Left lobe of liver (tissue), 2 donors: Measurements from ENCODE around the gene TDRD10. TPM values are rescaled to one million over a fixed set of nuclear protein-coding genes. Genes with fewer than 3 reads are reported as not detected.
"Not testable (repeated sequence)": the region's sequence is repeated elsewhere in the genome, so short reads cannot be mapped to it uniquely, and the experiment has no call there.

Experiments used
- ATAC-seq: fragments of 200-7000 bp; cut with Tn5 transposase; one replicate; pipeline ENCODE4 v1.9.1; 2020; ENCODE audit warnings: mild to moderate bottlenecking, moderate library complexity
- DNase-seq: peaks from one replicate; pipeline ENCODE4 v3.0.0-alpha.2; 2020; ENCODE audit warnings: low spot score
- total RNA-seq: library from RNA; stranded (reverse); gene quantifications from one replicate; pipeline ENCODE4 v1.2.1, GENCODE V29; 2021
- donor health status: DM: no; HTN: no; CAD: no; lungs with moderate emphysema.
- donor health status: DM: no; HTN: yes; CAD: no.

TDRD10 gene
- total RNA-seq, 1 donor from 2014 or later = 2.2 TPM

GRCh38 chr1:154478639-154479038 is 23.4 kb upstream of the TDRD10 start:
- ATAC-seq = no peak
- no peak for DNase-seq

GRCh38 chr1:154479764-154480421 is 22.1 kb upstream of the TDRD10 start:
- DNase-seq = peak; percentile 62
- peak; percentile 96 for ATAC-seq

GRCh38 chr1:154481053-154481452 is 21.0 kb upstream of the TDRD10 start:
- DNase-seq = no peak
- no peak for ATAC-seq

- no peak for ATAC-seq
- DNase-seq = no peak
These were observed 17.8 kb upstream of the TDRD10 start for GRCh38 chr1:154483941-154484803.

- DNase-seq (no peak), ATAC-seq (peak; percentile 51)
These were observed 16.9 kb upstream of the TDRD10 start for GRCh38 chr1:154485106-154485505.

- peak; percentile 87 for ATAC-seq
- peak; percentile 58 for DNase-seq
These were observed 16.0 kb upstream of the TDRD10 start for GRCh38 chr1:154485910-154486496.

- not testable (repeated sequence) for ATAC-seq, DNase-seq
These were observed 15.3 kb upstream of the TDRD10 start for GRCh38 chr1:154486756-154487155.

GRCh38 chr1:154488922-154489321 is 13.1 kb upstream of the TDRD10 start:
- no peak for ATAC-seq

GRCh38 chr1:154489695-154490274 is 12.2 kb upstream of the TDRD10 start:
- no peak for DNase-seq

More at GRCh38 chr1:154488922-154489321, 13.1 kb upstream of the TDRD10 start:
- DNase-seq = no peak

GRCh38 chr1:154490317-154490716 is 11.7 kb upstream of the TDRD10 start:
- peak; percentile 12 for ATAC-seq

More at GRCh38 chr1:154489695-154490274, 12.2 kb upstream of the TDRD10 start:
- no peak for ATAC-seq

GRCh38 chr1:154492115-154492514 is 9.9 kb upstream of the TDRD10 start:
- DNase-seq (no peak), ATAC-seq (no peak)

More at GRCh38 chr1:154490317-154490716, 11.7 kb upstream of the TDRD10 start:
- DNase-seq = no peak

GRCh38 chr1:154493276-154493675 is 8.7 kb upstream of the TDRD10 start:
- peak; percentile 52 for DNase-seq
- ATAC-seq = peak; percentile 34

GRCh38 chr1:154495496-154496273 is 6.3 kb upstream of the TDRD10 start:
- ATAC-seq (no peak), DNase-seq (no peak)

- DNase-seq = no peak
- no peak for ATAC-seq
These were observed 5.6 kb upstream of the TDRD10 start for GRCh38 chr1:154496383-154496782.

GRCh38 chr1:154497026-154497806 is 4.8 kb upstream of the TDRD10 start:
- DNase-seq = peak; percentile 84
- ATAC-seq = peak; percentile 90

- DNase-seq (no peak), ATAC-seq (no peak)
These were observed 2.6 kb upstream of the TDRD10 start for GRCh38 chr1:154499446-154499845.

GRCh38 chr1:154500533-154500932 is 1.5 kb upstream of the TDRD10 start:
- ATAC-seq (no peak), DNase-seq (no peak)

GRCh38 chr1:154501423-154502065 is 475 bp upstream of the TDRD10 start:
- peak; percentile 74 for ATAC-seq

GRCh38 chr1:154502744-154503115 is 711 bp downstream of the TDRD10 start:
- no peak for DNase-seq
- peak; percentile 7 for ATAC-seq

More at GRCh38 chr1:154501423-154502065, 475 bp upstream of the TDRD10 start:
- DNase-seq = peak; percentile 73
